Measurements from ENCODE around the gene GID8.
"Not testable (repeated sequence)": the region's sequence is repeated elsewhere in the genome, so short reads cannot be mapped to it uniquely, and the experiment has no call there.

GID8 gene

GRCh38 chr20:62917720-62918119 lies 20.2 kb upstream of the GID8 start:
- CTCF ChIA-PET = interaction anchor here (0.9 to 11.8 kb wide), 7 partner anchors 9 to 126 kb away, joined by 3 to 189 read pairs (median 4); partner anchors contain the start of gene DIDO1
- no peak overlapping the region for H3K4me3 ChIP-seq (ENCODE audit: low read depth, low read length)
- POLR2A ChIA-PET = no interaction called here
- DNase-seq (ENCODE audit: low read depth, low spot score) = no peak
- TF ChIP-seq CTCF (IDR thresholded peaks at IDR 0.05; ENCODE audit: insufficient read depth, low read length, missing control alignments) = no peak

GRCh38 chr20:62918147-62918546 lies 19.8 kb upstream of the GID8 start:
- ChIA-PET POLR2A (no interaction called here), CTCF (interaction anchor here (0.9 to 11.8 kb wide), 6 partner anchors 8 to 45 kb away, joined by 3 to 189 read pairs (median 15); partner anchors contain the start of gene DIDO1)
- H3K4me3 ChIP-seq (ENCODE audit: low read depth, low read length) = no peak overlapping the region
- no peak for TF ChIP-seq CTCF (IDR thresholded peaks at IDR 0.05; ENCODE audit: insufficient read depth, low read length, missing control alignments)
- no peak for DNase-seq (ENCODE audit: low read depth, low spot score)

- no peak for TF ChIP-seq CTCF (IDR thresholded peaks at IDR 0.05; ENCODE audit: insufficient read depth, low read length, missing control alignments)
- no peak overlapping the region for H3K4me3 ChIP-seq (ENCODE audit: low read depth, low read length)
- no peak for DNase-seq (ENCODE audit: low read depth, low spot score)
- CTCF ChIA-PET = interaction anchor here (0.9 to 11.8 kb wide), 5 partner anchors 8 to 46 kb away, joined by 3 to 189 read pairs (median 26); partner anchors contain the start of gene DIDO1
- POLR2A ChIA-PET = no interaction called here
Observed at GRCh38 chr20:62918831-62919230, 19.1 kb upstream of the GID8 start.

GRCh38 chr20:62920039-62920645 lies 17.8 kb upstream of the GID8 start:
- DNase-seq (ENCODE audit: low read depth, low spot score) = no peak
- H3K4me3 ChIP-seq (ENCODE audit: low read depth, low read length) = no peak overlapping the region
- ChIA-PET CTCF (interaction anchor here (0.9 to 11.8 kb wide), 4 partner anchors 8 to 20 kb away, joined by 6 to 189 read pairs (median 21); no protein-coding TSS in a partner anchor), POLR2A (interaction anchor here (0.5 to 1.1 kb wide), 2 partner anchors 15 to 19 kb away, joined by 3 to 4 read pairs; no protein-coding TSS in a partner anchor)
- no peak for TF ChIP-seq CTCF (IDR thresholded peaks at IDR 0.05; ENCODE audit: insufficient read depth, low read length, missing control alignments)

- DNase-seq (ENCODE audit: low read depth, low spot score) = no peak
- POLR2A ChIA-PET = no interaction called here
- TF ChIP-seq CTCF (IDR thresholded peaks at IDR 0.05; ENCODE audit: insufficient read depth, low read length, missing control alignments) = peak; percentile 70
- no peak overlapping the region for H3K4me3 ChIP-seq (ENCODE audit: low read depth, low read length)
- CTCF ChIA-PET = interaction anchor here (0.6 to 11.8 kb wide), 9 partner anchors 9 to 88 kb away, joined by 3 to 189 read pairs (median 5); no protein-coding TSS in a partner anchor
Observed at GRCh38 chr20:62921119-62921687, 16.7 kb upstream of the GID8 start.

GRCh38 chr20:62922451-62922921 lies 15.5 kb upstream of the GID8 start:
- no peak for TF ChIP-seq CTCF (IDR thresholded peaks at IDR 0.05; ENCODE audit: insufficient read depth, low read length, missing control alignments)
- POLR2A ChIA-PET = no interaction called here
- CTCF ChIA-PET = interaction anchor here (1.3 to 11.8 kb wide), 3 partner anchors 22 to 30 kb away, joined by 3 to 189 read pairs (median 27); partner anchors contain the start of gene SLC17A9
- no peak overlapping the region for H3K4me3 ChIP-seq (ENCODE audit: low read depth, low read length)
- no peak for DNase-seq (ENCODE audit: low read depth, low spot score)

GRCh38 chr20:62923059-62923668 lies 14.8 kb upstream of the GID8 start:
- CTCF ChIA-PET = interaction anchor here (1.3 to 5.8 kb wide), 3 partner anchors 13 to 30 kb away, joined by 3 to 68 read pairs (median 27); partner anchors contain the start of genes GID8 and SLC17A9
- H3K4me3 ChIP-seq (ENCODE audit: low read depth, low read length); POLR2A ChIA-PET; DNase-seq (ENCODE audit: low read depth, low spot score): not testable (repeated sequence)
